HG02885 (cell line): ENCODE measurements around the gene CBX8.

ENCODE experiments used
- ATAC-seq: cut with Tn5 transposase; IDR thresholded peaks from one replicate; pipeline ENCODE4 v1.9.1; 2021; ENCODE audit warnings: mild to moderate bottlenecking; ENCODE audit not compliant: unreplicated experiment, poor library complexity

Gene CBX8

GRCh38 chr17:79835953-79836509 is 39.2 kb upstream of the CBX8 start:
- no peak for ATAC-seq

DNA sequence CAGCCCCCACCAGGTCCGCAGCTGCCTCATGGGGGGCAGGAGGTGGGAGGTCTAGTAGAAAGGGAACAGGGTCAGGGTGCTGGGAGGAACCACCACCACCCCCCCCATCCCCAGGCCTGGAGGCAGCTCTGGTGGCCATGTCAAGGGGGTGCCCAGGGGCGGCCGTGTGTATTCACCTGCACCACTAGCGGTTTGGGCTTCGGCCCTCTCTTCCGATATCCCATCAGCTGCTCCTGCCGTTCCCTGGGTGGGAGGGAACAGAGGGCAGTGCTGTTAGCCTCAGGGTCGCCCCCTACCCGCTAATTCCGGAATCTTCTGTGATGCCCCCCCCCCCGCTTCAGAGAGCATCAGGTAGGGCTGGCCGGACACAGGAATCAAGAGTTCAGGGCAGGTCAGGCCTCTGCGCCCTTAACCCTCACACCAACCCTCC is 38.6 kb upstream of the CBX8 start:
- ATAC-seq: no peak

DNA sequence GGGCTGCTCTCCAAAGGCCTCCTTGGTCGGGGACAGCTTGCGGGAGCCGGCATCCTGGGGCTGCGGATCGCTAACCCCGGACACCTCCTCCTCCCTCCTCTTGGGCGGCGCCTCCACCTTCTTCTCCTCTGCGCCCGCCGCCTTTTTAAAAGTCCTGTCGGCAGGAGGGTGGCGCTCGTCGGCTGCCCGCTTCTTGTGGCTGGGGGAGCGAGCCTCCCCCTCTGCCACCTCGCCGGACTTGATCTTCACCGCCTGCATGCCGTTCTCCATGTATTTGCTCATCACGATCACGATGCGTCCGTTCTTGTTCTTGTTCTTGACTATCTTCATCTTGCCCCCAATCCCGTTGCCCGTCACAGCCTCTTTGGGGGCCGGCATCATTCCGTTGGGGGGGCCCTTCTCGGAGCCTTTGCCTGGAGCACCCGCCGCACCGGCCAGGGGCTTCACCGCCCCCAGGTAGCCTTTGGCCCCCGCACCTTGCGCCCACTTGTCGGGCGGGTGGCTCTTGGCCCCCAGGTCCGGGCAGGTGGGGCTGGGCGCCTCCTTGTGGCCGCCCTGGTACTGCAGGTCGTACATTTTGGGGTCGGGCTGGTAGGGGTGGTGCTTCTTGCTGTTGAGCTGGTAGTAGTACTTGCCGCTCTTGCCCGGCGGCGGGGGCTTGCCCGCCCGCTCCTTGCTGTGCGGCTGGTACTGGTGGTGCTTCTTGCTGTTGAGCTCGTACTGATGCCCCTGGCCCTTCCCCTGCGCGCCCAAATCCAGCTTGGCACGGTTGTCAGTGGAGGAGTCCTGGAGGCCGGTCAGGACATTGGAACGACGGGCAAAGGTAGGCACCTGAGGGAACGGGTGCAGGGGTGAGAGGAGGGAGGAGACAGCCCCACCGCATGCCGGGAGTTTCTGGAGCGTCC is 37.9 kb upstream of the CBX8 start:
- no peak for ATAC-seq

DNA sequence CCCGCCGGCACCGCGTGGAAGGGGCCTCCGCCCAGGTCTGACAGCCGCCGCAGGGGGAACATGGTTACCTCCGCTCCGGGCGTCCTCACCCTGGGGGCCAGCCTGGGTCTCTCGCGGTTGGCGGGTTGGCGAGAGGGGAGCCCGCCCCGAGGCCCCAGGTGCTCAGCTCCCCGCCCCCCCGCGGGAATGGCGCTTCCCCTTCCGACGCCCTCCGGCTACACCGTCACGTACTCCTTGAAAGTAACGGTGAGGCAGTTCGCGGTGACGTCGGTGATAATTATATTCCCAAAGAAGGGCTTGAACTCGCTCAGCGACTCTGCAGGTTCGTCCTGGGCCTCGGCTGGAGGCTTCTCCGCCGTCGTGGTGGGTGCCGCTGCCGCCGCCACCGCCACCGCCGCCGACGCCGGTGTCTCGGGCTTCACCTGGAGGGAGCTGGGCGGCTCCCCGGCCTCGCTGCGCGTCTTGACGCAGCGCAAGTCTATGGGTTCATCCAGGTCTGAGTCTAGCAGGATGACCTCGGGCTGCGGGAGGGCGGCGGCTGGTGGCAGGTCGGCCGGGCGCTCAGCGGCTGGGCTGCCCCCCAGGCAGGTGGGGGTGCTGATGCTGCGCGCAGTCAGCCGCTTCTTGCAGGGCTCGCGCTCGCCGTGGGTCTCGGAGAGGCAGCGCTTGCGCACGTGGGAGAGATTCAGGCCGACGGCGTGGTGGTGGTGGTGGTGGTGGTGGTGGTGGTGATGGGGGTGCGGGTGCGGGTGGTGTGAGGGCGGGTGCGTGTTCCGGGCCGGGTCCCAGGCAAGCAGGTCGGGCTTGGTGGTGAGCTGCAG is 37.1 kb upstream of the CBX8 start:
- ATAC-seq: no peak

- ATAC-seq: no peak
Measured at GRCh38 chr17:79833110-79833450, 36.2 kb upstream of the CBX8 start.

DNA sequence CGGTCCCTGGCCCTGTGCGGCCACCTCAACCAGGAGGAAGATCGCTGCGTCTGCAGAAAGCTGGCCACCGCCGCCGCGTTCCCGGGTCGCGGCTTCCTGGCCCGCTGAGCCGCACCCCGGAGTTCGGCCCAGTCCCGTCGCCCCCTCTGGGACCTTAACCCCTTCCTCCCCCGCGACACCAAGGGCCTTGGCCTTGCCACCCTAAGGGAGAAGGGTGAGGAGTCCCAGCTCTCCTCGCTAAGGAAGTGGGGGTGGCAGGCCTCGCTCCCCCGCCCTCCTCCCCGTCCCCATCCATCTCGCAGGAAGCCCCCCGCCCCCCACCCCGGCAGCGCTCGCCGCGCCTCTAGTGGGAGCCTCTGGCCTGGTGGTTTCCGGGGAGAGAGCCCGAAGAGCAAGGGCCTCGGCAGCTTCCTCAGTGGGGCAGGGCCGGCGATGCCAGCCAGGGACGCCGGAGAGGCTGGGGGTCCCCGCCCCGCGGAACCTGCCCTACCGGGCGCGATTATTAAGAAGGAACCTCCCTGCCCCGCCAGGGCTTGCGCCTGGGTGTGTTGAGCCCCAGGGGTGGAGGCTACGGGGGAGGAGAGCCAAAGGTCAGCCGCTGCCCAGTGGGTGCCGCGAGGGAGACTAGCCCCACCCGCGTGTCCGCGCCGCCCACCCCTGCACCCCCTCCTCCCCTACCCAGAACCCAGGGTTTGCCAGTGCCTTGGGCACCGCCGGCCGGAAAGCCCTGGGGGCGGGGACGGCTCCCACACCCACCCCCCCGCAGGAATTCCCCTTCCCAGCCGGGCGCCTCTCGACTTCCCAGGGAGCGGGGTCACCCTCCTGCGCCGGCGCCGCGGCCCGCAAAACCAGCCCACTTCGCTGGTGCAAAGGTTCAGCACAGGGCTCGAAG is 35.6 kb upstream of the CBX8 start:
- no peak for ATAC-seq

DNA sequence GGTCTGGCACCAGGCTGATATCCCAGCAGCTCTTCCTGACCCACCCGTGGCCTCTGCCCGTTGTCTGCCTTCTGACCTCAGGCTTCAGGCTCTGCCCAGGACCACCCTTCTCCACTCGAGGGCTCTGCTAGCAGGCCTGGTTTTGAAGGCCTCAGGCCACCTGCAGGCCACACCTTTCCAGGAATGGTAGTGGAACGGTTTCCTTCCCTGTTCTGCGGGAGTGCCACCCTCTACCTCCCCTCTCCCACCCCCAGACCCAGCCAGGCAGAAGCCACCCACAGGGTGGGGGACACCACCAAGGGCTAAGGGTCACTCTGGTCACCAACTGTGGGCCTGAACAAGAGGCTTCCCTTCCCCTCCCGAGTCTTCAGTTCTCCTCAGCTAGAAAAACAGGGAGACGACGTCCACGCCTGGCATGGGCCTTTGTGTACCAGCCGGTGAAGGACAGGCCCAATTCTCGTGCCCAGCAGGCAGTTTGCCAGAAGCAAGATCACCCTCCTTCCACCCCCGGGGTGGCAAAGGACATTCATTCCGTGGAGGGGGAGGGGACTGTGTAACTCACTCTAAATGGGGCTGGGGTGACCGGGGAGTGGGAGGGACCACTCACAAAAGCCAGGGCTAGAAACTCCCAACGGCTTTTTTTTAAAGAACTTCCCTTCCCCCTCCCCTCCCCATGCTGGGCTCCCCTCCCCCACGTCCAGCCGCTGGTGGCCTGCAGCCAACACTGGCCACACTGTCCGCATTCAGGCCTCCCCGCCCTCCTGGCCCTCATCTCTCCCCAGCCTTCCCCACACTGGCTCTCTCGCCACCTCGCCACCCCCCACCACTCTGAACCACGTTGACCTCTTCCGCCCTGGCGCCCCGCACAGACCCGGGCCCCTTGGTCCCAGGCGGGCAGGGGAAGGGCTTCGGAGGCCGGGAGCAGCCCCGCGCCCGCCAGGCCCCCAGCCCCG is 34.7 kb upstream of the CBX8 start:
- no peak for ATAC-seq

GRCh38 chr17:79830763-79831264 is 33.9 kb upstream of the CBX8 start:
- ATAC-seq: no peak

- no peak for ATAC-seq
Measured at GRCh38 chr17:79830303-79830702, 33.4 kb upstream of the CBX8 start.

DNA sequence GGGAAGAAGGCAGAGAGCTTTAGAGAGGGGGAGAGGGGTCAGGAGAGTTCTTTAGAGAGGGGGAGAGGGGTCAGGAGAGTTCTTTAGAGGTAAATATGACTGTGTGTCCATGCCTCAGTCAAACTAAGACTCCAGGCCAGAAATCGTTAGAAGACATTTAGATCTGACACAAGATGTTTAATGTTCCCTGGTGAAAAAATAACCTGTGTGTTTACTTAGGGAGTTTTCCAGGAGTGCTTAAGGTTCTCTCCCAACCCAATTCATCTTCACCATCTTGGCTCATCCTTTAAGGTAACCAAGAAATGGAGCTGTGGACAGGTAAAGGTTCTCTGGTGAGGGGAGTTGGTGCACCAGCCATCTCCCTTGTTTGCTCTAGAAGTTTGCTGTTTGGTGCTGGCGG is 32.6 kb upstream of the CBX8 start:
- no peak for ATAC-seq

DNA sequence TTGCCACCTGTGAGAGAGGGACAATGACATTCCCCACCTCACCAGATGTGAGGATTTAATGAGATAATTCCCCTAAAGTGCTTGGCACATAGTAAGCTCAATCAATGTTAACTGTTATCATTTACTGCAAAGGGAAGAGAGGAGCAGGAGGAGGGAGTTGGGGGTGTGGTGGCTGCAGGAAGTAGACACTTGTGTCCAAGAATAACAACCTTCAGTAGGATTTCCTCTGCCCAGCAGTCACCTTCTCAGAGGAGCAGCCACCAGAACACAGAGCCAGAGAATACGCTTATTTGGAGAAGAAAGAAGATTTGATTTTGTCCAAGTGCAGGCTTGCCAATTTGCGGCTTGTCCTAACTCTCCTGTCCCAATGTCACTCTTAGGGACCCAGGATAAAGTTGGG is 32.1 kb upstream of the CBX8 start:
- no peak for ATAC-seq

DNA sequence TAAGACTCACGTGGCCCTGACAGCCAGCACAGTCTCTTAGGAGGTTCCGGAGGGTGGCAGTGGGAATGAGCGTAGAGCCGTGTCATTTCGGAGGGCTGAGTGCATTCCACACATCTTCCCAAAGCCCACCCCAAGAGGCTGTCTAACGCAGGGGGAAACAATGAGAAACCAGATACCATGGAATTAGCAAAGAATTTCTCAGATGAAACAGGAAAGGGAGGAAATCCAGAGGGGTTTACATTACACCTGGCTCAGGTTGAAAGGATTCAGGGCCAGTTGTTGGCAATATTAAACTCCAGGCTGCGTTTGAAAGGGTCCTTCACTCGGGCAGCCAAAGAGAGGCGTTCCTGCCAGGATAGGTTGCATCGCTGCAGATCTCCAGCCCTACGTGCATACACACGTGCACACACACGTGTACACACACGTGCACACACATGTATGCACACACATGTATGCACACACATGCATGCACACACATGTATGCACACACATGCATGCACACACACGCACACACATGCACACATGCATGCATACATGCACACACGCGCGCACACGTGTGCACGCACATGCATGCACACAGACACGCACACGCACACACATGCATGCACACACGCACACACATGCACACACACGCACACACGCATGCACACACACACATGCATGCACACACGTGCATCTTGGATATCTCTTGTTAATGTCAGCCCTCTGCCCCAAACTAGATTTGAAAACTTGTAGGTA is 30.1 kb upstream of the CBX8 start:
- ATAC-seq: no peak

GRCh38 chr17:79826204-79826680 is 29.4 kb upstream of the CBX8 start:
- ATAC-seq: no peak

- ATAC-seq: no peak
Measured at GRCh38 chr17:79825580-79825921, 28.7 kb upstream of the CBX8 start.

DNA sequence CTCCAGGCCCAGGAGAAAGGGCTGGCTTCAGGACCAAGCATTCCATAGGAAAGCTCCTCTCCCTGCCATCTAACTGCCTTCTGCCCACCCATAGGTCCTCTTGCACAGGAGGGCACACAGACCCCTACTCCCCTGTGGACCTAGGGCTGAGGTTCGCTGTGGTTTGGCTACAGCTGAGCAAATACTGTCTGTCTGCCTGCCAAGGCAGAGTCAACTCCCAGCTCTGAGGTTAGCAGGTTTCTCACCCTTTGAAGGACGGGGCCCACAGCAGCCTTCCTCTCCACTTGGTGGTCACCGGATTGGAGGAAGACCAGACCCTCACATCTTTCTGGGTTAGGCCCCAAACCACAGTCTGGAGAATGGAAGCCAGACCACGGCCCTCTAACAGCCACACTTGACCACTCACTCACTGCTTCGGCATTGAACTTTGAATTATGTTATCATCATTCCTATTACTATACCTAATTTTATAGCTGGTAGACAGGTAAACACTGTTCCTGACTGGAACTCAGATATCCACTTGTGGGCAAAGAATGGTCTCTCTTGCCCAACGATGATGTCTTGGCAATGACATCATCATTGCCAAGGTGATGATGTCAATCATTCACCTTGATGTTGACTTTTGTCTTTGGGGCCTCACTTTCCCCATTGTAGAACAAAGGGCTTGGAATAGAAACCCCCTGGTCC is 28.2 kb upstream of the CBX8 start:
- no peak for ATAC-seq

DNA sequence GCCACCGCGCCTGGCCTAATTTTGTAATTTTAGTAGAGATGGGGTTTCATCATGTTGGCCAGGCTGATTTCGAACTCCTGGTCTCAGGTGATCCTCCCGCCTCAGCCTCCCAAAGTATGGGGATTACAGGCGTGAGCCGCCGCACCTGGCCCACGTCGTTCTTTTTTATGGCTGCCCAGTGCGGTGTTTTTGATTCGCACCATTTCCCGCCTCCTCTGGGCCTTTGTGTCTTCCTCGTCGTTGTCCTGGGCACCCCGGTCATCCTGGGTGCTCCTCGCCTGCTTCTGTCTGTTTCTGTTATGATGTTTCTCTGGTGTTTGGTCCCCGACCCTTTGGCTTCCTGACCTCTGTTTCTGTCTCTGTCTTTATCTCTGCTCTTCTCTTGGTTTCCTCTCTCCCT is 27.4 kb upstream of the CBX8 start:
- no peak for ATAC-seq

GRCh38 chr17:79822583-79823124 is 25.8 kb upstream of the CBX8 start:
- ATAC-seq: no peak
